ENCODE measurements around the gene WNT7B. TPM values are rescaled to one million over a fixed set of nuclear protein-coding genes. Genes with fewer than 3 reads are reported as not detected.

The WNT7B gene
- total RNA-seq, 1 donor from 2014 or later, result 5.4 TPM

DNA sequence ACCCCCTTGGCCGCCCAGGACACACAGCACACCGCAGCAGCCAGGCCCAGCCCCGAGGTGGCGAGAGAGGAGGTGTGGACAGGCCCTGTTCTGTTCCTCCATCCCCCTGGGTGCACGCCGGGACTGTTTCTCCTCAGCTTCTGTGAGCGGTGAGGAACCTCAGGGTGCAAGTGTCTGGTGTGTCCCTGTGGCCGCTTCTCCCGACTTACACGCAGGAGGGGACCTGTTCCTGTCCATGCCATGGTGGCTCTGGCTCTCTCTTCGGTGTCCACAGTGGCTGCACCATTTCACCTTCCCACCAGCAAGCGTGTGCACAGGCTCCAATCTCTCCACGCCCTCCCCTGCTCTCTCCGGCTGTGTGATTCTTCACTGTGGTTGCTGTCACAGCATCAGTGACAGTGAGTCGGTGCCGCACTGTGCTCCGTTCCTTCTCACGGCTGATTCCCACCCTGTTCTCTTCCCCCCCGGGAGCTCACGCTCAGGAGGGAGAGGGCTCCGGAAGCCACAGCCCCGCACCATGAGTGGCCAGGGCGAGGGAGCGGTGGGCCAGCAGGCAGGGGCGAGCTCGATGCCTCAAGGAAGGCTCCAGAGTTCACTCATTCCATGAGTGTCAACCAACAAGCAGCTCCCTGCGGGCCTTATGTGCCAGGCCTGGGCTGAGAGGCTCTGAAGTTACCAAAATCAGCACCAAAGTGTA is 18.6 kb upstream of the WNT7B start:
- TF ChIP-seq, protein P1, sequence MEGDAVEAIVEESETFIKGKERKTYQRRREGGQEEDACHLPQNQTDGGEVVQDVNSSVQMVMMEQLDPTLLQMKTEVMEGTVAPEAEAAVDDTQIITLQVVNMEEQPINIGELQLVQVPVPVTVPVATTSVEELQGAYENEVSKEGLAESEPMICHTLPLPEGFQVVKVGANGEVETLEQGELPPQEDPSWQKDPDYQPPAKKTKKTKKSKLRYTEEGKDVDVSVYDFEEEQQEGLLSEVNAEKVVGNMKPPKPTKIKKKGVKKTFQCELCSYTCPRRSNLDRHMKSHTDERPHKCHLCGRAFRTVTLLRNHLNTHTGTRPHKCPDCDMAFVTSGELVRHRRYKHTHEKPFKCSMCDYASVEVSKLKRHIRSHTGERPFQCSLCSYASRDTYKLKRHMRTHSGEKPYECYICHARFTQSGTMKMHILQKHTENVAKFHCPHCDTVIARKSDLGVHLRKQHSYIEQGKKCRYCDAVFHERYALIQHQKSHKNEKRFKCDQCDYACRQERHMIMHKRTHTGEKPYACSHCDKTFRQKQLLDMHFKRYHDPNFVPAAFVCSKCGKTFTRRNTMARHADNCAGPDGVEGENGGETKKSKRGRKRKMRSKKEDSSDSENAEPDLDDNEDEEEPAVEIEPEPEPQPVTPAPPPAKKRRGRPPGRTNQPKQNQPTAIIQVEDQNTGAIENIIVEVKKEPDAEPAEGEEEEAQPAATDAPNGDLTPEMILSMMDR (IDR thresholded peaks at IDR 0.05), result no peak
- H3K4me3 ChIP-seq, result no peak overlapping the region

DNA sequence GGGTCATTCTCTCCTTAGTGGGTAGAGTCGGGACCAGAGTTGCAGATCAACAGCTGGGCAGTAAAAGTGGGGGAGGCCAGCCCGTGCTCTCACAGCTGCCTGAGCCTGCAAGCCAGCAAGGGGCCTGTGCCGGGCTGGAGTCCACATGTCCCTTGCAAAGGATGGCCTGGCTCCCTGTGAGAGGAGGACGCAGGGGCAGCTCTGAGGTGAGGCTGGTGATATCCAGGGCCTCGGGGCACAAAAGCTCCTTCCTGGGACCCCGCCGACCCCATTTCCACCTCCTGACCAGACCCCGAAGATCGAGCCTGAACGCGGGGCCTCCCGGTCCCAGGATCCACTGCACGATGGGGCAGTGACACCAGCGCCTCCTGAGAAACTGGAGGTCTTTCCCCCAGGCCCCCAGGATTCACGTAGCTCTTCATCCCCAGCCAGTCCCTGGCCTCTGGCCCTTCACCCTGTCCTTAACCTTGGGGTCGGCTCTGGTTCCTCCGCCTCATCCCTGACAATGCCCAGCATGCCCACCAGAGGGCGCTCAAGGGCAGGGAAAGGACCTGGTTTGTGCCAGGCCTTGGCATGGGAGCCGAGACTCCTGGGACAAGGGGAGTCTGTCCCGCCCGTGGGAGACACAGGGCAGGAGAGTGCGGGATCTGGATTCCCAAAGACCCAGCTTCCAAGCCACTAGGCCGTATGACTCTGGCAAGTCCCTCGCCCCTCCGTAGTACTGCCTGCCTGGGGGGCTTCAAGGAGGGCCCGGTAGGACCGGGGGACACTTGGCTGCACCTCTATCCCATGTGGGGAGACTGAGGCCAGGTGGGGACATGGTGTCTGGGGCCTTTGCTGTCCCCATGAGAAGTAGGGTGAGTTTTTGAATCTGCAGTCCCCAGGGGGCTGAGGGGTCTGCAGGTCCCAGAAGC is 17.8 kb upstream of the WNT7B start:
- ATAC-seq, result peak; percentile 77

More for the DNA sequence above, 18.6 kb upstream of the WNT7B start:
- H3K27me3 ChIP-seq, result no peaks in the 10 kb centered on the region
- H3K27ac ChIP-seq, result peak overlapping the region; percentile 83
- peaks cover 46% of the 10 kb centered on the region for H3K4me1 ChIP-seq
- intact Hi-C loops (cut with DNase I), result loop anchor here (10.0 kb wide), 1 partner anchor 319 kb away; no protein-coding TSS in a partner anchor
- no peak for ATAC-seq
- peak; percentile 59 for DNase-seq
- H3K36me3 ChIP-seq, result no peaks in the 10 kb centered on the region
- H3K9me3 ChIP-seq, result no peaks in the 10 kb centered on the region

GRCh38 chr22:45993841-45994240 is 16.9 kb upstream of the WNT7B start:
- TF ChIP-seq, protein P1 (IDR thresholded peaks at IDR 0.05), result no peak
- intact Hi-C loops (cut with DNase I), result loop anchor here (10.0 kb wide), 1 partner anchor 321 kb away; no protein-coding TSS in a partner anchor
- DNase-seq (no peak), ATAC-seq (no peak)
- no peaks in the 10 kb centered on the region for H3K36me3 ChIP-seq
- H3K9me3 ChIP-seq, result no peaks in the 10 kb centered on the region
- no peak overlapping the region for H3K27ac ChIP-seq
- no peaks in the 10 kb centered on the region for H3K27me3 ChIP-seq
- H3K4me3 ChIP-seq, result no peak overlapping the region
- peaks cover 44% of the 10 kb centered on the region for H3K4me1 ChIP-seq

More for the DNA sequence above, 17.8 kb upstream of the WNT7B start:
- H3K36me3 ChIP-seq, result no peaks in the 10 kb centered on the region
- TF ChIP-seq, protein P1 (IDR thresholded peaks at IDR 0.05), result peak; percentile 99
- no peak overlapping the region for H3K4me3 ChIP-seq
- no peak overlapping the region for H3K27ac ChIP-seq
- H3K27me3 ChIP-seq, result no peaks in the 10 kb centered on the region
- peaks cover 46% of the 10 kb centered on the region for H3K4me1 ChIP-seq
- intact Hi-C loops (cut with DNase I), result loop anchor here (10.0 kb wide), 1 partner anchor 320 kb away; no protein-coding TSS in a partner anchor
- no peaks in the 10 kb centered on the region for H3K9me3 ChIP-seq
- DNase-seq, result peak; percentile 92

- TF ChIP-seq, protein P1 (IDR thresholded peaks at IDR 0.05), result no peak
- no peaks in the 10 kb centered on the region for H3K27me3 ChIP-seq
- H3K4me3 ChIP-seq, result no peak overlapping the region
- DNase-seq (no peak), ATAC-seq (no peak)
- H3K27ac ChIP-seq, result no peak overlapping the region
- H3K9me3 ChIP-seq, result no peaks in the 10 kb centered on the region
- H3K4me1 ChIP-seq, result peaks cover 38% of the 10 kb centered on the region
- intact Hi-C loops (cut with DNase I), result loop anchor here (10.0 kb wide), 1 partner anchor 322 kb away; no protein-coding TSS in a partner anchor
- H3K36me3 ChIP-seq, result no peaks in the 10 kb centered on the region
Measured at GRCh38 chr22:45993143-45993692, 16.3 kb upstream of the WNT7B start.

- DNase-seq (no peak), ATAC-seq (no peak)
- TF ChIP-seq, protein P1 (IDR thresholded peaks at IDR 0.05), result no peak
- Histone ChIP-seq H3K4me3 (no peak overlapping the region), H3K27ac (no peak overlapping the region), H3K27me3 (no peaks in the 10 kb centered on the region), H3K4me1 (peaks cover 33% of the 10 kb centered on the region), H3K36me3 (no peaks in the 10 kb centered on the region), H3K9me3 (no peaks in the 10 kb centered on the region)
- intact Hi-C loops (cut with DNase I), result loop anchor here (10.0 kb wide), 1 partner anchor 322 kb away; no protein-coding TSS in a partner anchor
Measured at GRCh38 chr22:45992737-45993136, 15.8 kb upstream of the WNT7B start.
